Body of pancreas (tissue), 4 donors: ENCODE results near the gene ZBED6.
"Not testable (repeated sequence)": the region's sequence is repeated elsewhere in the genome, so short reads cannot be mapped to it uniquely, and the experiment has no call there.

Experiments
- POLR2A ChIP-seq, 3 donors: fragments of 450-650 bp; IDR thresholded peaks; one replicate each; pipeline ENCODE4 v1.6.1; 2016; ENCODE audit warnings: antibody characterized with exemption in 3 of 3, mild to moderate bottlenecking in 2 of 3
- TF ChIP-seq, protein P1 (sequence below), 7 experiments: fragments of 450-650 bp in 4 of 7; fragments of 200-600 bp in 3 of 7; sonication (generic) in 3 of 7; IDR thresholded peaks; one replicate each; pipeline ENCODE4 v1.5.1; 2016 to 2019; ENCODE audit warnings: antibody characterized with exemption in 7 of 7

DNA sequence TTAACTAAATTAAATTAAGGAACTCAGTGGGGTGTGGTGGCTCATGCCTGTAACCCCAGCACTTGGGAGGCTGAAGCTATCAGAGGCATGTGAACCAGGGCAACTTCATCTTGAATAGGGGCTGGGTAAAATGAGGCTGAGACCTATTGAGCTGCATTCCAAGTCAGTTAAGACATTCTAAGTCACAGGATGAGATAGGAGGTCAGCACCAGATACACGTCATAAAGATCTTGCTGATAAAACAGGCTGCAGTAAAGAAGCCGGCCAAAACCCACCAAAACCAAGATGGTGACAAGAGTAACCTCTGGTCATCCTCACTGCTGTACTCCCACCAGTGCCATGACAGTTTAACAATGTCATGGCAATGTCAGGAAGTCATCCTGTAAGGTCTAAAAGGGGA lies 36.7 kb upstream of the ZBED6 start:
- TF ChIP-seq, protein P1, sequence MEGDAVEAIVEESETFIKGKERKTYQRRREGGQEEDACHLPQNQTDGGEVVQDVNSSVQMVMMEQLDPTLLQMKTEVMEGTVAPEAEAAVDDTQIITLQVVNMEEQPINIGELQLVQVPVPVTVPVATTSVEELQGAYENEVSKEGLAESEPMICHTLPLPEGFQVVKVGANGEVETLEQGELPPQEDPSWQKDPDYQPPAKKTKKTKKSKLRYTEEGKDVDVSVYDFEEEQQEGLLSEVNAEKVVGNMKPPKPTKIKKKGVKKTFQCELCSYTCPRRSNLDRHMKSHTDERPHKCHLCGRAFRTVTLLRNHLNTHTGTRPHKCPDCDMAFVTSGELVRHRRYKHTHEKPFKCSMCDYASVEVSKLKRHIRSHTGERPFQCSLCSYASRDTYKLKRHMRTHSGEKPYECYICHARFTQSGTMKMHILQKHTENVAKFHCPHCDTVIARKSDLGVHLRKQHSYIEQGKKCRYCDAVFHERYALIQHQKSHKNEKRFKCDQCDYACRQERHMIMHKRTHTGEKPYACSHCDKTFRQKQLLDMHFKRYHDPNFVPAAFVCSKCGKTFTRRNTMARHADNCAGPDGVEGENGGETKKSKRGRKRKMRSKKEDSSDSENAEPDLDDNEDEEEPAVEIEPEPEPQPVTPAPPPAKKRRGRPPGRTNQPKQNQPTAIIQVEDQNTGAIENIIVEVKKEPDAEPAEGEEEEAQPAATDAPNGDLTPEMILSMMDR (IDR thresholded peaks at IDR 0.05) = not testable (repeated sequence)
- TF ChIP-seq POLR2A (IDR thresholded peaks at IDR 0.05) = not testable (repeated sequence)
